Activated gamma-delta T cell treated with anti-CD3 and anti-CD28 coated beads, Interleukin-2, amount 50 U/mL, for 16 hours (primary cell): Measurements from ENCODE around the gene GPR31.

Experiments used
- DNase-seq: peaks from one replicate; pipeline ENCODE4 v3.0.0-alpha.2; 2020; ENCODE audit warnings: low read depth

GPR31 gene

DNA sequence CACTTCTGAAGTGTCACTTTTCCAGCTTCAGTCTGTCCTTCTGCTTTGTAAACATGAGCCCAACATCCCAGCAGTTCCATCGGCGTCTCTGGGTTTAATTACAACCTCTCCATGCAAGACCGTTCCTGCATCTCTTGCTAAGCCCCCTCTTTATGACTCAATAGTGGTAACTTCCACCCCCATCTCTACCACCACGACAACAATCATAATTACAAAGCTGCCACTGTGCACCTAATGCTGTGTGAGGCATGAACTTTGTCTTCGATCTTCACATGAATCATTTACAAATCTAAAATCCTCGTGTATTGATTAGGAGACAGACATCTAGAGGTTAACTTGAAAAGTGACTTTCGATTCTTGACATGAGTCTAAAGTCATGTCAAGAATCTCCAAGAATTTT, 39.8 kb downstream of the GPR31 start:
- no peak for DNase-seq

DNA sequence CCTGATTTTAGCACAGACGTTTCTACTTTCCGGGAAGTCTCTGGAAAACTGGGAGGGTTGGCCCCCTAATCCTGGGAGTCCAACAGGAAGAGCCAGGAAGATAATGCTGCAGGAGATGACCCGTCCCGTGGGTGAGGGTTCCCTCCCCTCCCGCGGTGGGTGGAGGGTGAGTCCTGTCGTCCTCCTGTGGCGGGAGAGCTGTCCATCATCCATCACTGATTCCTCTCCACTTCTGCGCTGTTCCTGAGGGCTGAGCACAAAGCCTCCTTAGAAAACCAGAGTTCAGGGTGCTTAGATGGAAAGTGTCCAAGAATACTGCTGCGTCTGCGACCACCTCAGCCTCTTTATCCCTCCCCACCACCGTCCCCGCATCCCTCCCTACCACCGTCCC, 40.9 kb downstream of the GPR31 start:
- no peak for DNase-seq

DNA sequence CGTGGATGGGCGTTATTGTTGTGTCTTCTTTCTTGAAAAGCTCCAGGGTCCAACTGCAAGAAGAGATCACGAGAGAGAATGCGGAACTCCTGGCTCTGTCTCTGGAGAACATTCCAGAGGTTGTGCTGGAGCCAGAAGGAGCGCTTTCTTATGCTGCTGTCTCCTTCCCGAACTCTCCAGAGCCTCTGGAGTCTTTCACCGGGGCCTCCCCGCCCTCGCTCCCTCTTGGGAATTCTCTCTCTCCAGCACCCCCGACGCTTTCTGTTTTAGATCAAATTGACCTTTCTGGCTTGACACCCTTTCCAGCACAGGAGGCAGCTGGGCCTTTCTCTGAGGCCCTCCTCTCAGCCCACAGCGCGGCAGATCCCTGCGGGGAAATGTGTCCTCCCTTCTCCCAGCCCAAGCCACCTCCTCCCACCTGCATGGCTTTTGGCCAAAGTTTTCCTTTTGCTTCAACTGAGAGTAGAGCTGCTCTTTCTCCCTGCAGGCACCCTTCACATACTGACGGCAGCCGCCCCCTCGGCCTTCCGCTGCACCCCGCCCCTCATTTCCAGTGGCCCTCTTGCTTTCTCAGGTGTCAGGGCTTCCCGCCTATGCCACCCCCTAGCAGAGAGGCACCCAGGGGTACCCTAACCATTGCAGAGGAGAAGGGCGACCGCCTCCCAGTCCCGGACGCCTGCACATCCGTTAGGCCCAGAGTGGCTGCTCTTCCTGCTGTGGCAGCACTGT, 41.5 kb downstream of the GPR31 start:
- no peak for DNase-seq

DNA sequence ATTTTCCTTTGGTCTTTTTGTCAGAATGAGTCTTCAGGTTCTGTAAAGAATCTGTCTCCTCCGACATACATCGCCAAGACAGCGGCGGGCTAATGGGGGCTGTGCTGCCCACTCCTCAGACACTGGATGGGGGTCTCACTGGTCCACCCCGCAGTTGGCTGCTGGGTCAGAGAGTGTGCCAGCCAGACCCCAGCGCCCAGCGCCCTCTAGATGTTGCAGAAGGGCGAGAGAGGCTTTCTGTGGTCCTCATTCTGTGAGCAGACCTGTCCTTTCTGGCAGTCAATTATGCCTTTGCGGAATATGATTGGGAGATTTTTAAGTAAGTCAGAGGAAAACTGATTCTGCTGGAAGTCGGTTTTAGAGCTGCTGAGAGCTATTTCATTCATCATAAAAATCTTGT, 42.7 kb downstream of the GPR31 start:
- no peak for DNase-seq

DNA sequence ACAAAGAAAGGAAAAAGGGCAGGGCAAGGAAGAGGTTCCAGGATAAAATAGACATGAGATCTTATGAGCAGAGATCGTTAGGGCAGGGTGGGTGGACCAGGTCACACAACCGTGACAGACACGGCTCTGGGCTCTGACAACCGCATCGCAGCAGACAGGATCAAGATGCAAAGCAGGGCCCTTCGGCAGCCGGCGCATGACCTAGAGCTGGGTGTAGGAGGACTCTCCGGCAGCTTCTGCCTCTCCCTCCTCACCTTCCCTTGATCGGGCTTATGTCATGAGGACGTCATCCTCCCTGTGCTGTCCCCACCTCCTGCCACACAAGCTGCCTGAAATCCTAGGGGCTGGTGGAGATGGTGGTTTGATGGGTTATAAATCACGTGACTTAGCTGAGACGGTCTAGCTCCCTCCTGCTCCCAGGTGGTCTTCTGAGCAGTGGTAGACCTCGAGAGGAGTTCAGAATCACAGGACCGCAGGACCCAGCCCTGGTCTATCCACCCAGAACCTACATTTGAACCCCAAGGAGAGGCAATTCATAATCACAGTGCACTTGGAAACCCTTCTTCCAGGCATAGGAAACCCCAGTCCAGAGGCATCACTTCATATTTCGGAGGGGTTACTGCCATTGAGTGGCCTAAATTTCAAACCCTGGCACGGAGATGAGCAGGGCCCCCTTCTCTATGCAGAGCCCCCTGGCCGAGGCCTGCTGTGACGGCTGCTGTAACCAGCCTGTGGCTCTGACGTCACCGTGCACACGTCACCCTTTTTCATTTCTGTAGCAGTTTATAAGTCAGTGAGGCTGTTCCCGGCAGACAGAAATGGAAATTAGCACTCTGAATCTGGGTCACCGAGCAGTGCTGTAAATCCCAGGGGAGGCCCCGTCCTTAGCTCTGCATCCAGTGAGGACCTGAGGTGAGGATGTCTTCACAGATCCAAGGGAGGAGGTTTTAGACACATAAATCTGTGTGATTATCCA, 43.6 kb downstream of the GPR31 start:
- no peak for DNase-seq

DNA sequence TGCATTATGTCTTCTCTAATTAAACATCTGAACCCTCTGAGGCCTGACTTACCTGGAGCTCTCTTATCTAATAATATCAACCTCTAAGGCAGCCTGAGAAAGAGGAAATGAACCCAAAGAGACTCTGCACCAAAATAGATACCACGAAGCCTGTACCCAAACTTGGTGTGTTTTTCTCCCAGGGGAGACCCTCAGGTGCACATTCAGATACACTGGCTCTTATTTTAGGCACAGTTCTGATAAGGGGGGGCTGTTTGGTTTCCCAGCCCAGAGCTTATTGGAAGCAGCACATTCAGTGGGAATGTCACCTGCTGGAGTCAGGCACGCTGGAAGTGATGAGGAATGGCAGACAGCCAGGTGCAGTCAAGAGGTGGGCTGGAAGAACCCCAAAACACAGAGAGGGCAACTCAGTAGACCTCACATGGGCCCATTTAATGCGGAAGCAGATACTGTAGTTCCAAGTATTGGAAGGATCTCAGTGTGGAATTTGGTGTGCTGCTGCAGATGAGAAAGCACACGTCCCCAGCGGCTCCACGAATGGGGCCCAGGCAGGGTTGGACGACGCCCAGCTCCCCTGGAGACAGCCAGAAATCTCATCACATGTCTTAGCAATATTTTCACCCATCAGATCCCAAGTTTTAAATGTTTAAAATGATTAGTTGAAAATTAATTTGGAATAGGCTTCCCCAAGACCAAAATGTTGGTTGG, 44.6 kb downstream of the GPR31 start:
- no peak for DNase-seq

DNA sequence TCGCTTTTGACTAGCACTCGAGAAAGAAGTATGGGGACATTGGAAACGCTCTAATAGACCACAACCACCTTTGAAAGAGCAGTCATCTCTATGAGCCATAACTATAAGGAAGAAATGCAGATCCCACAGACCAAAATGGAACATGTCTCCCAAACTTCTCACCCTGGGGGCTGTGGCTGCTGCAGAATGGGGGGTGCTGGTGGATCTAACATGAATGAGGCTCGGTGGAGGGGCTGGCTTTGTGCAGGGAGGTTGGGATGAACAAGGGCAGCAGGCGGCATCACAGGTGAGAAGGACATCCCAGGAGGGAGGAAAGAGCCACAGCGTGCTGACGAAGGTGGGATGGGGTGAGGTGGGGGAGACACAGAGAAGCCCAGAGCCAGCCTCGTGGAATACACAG, 45.4 kb downstream of the GPR31 start:
- no peak for DNase-seq

DNA sequence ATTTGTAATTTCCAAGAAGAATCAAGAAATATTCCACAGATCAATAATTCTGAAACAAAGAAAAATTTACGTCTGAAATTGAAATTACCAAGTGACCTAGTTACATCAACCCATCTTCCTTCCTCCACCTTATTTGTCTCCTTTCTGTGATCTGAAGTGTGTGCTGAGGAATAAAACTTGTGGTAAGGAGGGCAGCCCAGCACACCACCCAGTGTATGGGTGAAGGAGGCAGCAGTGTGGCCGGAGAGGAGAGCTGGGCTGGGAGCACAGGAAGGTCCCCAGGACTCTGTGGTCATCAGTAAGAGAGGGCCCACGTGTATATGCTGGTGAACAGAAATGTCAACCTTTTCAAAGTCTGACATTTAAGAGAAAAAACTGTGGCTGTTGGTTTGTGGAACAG, 46.2 kb downstream of the GPR31 start:
- DNase-seq = no peak

DNA sequence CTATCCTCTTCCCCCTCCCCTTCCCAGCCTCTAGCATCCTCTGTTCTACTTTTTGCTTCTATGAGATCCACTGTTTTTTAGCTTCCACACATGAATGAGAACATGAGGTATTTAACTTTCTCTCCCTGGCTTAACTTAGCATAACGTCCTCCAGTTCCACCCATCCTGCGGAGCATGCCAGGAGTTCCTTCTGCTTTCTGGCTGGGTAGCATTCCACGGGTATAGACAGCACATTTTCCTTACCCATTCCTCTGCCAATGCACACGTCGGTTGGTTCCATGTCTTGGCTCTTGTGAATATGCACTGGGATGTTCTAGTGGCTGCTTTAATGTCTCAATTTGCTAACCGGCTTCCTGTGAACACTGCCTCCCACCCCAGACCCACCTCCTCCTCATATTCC, 48.1 kb downstream of the GPR31 start:
- no peak for DNase-seq

DNA sequence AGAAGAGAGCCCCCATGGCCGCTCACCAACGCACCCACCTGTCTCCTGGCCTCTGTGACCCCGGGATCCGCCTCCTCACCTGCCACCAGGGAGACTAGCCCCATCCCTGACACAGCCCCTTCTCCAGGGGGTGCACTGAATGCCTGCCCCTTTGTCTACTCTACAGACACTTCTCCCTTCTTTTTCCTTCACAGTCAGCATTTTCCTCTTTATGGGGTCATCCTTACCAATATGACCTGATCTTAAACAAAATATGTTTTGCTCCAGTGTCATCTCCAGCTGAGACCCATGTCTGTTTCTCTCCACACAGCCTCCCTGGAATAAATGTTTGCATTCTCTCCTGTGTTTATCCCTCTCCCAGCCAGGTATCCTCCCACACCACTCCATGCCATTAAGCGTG, 49.5 kb downstream of the GPR31 start:
- no peak for DNase-seq

DNA sequence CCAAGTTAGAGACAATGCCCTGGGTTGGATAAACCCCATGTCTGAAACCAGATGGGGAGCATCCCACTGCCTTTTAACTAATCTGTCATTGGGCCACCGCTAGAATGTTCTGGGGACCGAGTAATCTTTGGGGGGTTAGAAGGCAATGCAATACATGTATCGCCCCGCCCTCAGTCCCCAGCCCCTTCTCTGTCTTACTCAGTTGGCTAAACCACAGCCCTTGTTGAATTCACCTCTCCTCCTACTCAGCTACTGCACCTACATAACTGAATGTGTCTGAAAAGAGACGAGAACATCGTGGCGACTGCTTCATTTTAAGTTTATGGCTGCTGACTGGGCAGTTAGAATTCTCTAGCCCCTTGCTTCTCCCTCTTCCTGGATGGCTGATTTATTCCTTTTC, 50.0 kb downstream of the GPR31 start:
- DNase-seq = no peak

DNA sequence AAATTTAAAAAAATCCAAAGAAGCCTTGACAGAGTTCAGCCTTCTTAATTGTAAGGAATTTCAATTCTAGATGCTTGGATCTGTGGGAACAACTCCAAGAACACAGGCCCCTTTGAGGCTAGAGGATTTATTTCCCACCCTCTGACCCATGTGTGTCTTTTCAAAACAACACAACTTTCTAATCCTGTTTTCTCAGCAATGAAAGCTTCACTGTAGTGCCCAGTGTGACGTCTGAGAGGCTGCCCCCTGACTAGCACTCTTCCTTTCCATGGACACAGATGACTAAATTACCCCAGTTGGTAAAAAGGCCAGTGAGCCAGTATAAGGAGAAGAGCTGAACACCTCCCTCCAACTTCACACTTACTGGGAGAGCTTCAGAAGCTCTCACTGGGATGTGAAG, 51.4 kb downstream of the GPR31 start:
- DNase-seq = no peak
